HG03521 (cell line): Measurements from ENCODE around the gene MTPN.

ENCODE experiments used
- ATAC-seq: cut with Tn5 transposase; IDR thresholded peaks from one replicate; pipeline ENCODE4 v1.9.1; 2021; ENCODE audit warnings: mild to moderate bottlenecking, moderate library complexity; ENCODE audit not compliant: unreplicated experiment

The MTPN gene

DNA sequence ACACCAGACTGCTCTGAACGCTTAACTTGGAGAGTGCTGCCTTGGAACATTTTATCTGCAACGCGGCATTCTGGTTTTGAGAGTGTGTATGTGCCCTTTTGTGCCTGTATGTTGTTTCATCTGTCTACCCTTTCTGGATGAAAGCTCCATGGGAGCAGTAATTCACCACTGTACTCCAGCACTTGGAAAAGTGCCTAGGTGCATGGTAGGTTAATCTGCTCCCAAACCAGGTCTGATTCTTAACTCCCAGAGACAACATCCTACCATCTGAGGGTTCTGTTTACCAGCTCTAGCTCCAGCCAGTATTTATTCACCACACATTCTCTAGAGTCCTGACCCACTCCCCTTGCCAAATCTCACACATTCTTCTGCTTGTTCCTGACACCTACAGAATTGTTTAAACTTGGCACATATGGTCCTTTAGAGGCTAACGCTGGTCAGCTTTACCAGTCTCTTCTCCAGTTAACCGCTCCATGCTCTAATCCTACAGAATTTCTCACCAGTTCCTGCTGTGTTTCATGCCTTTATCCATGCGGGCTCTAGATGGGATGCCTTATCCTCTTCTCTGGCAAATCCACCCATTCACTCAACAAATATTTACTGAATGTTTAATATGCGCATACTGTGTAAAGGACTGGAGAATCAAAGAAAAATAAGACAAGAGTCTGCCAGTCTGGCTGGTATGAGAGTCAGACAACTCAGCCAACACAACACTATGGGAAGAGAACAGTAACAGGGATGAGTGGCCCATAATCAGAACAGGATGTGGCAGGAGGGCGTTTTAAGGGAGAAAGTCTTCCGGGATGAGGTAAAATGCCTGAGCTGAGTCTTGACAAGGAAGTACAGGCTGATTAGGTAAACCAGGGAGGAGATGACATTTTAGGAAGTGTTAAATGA is 46.3 kb downstream of the MTPN start:
- no peak for ATAC-seq

- no peak for ATAC-seq
Measured at GRCh38 chr7:135929722-135930141, 47.4 kb downstream of the MTPN start.

DNA sequence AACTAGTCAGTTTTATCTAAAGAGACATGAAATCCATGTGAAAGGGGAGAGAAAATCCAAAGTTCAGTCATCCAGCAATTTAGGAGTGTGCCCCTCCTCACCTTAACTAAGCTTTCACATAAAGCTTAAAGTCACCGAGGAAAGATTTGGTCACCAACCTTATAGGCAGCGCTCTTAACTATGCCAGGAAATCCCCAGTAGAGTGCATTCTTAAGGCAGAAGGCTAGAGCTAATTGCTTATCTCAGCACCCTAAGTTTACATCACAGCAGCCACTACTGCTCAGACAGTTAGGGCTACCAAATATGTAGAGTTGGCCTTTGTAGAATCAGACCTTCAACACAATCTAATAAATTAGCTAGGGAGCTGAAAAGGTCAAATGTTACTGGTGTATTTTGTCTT is 47.9 kb downstream of the MTPN start:
- ATAC-seq: no peak

GRCh38 chr7:135928136-135928535 is 49.0 kb downstream of the MTPN start:
- no peak for ATAC-seq

- ATAC-seq: no peak
Measured at GRCh38 chr7:135925210-135925609, 51.9 kb downstream of the MTPN start.

GRCh38 chr7:135924302-135924701 is 52.9 kb downstream of the MTPN start:
- ATAC-seq: no peak

DNA sequence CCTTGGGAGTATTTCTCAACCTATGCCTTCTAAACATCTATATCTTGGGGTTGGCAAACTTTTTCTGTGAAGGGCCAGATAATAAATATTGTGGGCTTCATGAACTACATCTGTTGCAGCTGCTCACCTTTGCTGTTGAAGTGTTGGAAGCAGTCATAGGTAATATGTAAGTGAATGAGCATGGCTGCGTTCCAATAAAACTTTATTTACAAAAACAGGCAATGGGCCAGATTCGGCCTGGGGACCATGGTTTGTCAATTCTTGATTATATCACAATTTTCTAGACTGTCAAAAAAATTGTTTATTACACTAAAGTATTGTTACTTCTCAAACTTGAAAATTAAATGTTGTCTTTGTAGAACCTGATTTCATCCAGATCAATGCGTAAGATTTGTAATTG is 54.9 kb downstream of the MTPN start:
- ATAC-seq: no peak

DNA sequence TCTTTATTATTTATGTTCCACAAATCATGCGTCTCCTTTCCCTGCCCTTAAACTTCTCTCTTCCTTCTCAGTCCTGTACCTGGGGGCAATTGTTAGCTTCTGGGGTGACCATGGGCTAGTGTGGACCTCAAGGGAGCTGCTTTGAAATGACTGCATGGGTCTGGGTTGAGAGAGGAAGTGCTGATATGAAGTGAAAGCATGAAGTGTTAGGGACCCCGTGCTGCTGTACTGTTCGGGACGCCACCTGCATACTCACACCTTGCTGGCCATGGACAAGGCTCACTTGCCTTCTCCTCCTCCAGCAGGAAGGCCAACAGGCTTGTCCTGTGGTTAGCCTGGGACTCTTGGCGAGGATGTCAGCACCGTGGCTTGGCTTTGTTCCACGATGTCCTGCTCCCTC is 56.7 kb downstream of the MTPN start:
- ATAC-seq: no peak

DNA sequence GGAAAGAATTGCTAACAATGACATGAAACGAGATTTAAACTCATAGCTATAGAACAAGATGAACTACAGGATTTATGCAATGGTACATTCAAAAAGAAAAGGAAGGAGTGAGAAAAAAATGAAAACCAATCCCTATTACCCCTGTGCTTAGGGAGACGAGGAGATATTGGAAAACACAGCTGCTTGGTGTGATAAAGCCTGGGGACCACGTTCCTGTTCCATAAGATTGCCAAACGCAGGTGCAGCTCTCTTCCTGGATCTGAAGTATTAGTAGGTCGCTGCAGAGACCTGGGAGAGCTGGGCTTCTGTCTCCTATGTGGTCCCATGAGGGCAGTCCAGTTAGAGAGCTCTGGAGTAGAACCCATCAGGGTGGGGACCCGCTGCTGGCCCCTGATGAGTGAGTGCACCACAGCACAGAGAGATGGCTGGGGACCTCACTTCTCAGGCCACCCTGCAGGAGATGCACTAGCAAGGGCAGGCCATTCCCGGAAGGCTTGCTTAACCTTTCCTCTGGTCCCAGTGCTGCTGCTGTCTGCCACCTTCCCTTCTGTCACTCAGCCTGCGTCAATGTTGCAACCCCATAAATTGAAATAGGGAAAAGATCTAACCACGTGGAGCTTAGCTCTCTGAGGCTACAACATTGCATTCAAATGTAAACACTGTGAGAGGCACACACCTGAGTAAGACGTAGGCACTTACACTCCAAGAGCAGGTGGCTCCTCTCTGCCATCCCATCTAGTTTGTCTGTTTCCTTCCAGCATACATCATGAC is 57.9 kb downstream of the MTPN start:
- ATAC-seq: no peak

- ATAC-seq: no peak
Measured at GRCh38 chr7:135918134-135918533, 59.0 kb downstream of the MTPN start.

DNA sequence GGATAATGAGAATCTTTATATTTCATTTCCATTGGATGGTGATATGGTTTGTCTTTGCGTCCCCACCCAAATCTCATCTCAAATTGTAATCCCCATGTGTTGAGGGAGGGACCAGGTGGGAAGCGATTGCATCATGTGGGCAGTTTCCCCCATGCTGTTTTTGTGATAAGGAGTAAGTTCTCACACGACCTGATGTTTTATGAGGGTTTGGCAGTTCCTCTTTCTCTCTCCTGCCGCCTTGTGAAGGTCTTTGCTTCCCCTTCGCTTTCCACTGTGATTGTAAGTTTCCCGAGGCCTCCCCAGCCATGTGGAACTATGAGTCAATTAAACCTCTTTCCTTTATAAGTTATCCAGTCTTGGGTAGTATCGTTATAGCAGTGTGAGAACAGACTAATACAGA is 59.4 kb downstream of the MTPN start:
- no peak for ATAC-seq

GRCh38 chr7:135914346-135914745 is 62.8 kb downstream of the MTPN start:
- ATAC-seq: no peak

GRCh38 chr7:135913404-135913803 is 63.8 kb downstream of the MTPN start:
- no peak for ATAC-seq

- ATAC-seq: no peak
Measured at GRCh38 chr7:135911099-135911498, 66.1 kb downstream of the MTPN start.

- ATAC-seq: no peak
Measured at GRCh38 chr7:135910393-135911036, 66.6 kb downstream of the MTPN start.

DNA sequence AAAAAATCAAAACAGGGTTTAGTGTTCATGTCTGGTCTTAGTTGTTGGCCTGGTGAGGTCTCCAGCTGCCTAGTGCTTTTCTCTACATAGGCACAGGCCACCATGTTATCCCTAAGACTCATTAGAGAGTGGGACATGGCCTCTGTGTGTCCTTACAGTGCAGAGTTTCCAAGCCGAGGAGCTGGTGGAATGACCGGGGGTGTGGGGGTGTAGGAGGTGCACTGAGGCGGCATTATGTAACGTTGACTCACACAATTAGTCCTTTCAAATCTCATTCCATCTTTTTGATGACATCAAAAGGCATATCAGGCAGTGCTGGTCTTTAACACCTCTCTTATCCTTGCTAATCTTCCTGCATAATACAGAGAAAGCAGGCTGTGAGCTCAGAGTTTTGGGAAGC is 71.3 kb downstream of the MTPN start:
- no peak for ATAC-seq

DNA sequence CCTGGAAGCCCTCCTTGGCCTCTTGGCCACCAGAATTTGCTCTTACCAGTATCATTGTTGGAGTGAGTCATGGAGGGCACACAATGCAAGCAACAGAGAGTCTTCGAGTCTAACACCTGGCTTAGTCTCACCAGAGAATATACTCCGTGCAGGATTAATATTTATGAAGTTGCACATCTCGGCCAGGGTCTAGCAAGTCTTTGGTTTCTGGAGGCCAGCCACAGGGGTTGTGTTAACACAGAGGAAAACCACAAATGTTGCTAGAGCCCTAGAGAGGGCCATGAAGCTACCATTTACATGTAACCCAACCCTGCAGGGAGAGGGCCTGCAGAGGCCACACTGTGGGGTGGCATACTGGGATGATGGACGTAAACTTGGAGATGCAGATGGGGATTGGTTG is 71.8 kb downstream of the MTPN start:
- ATAC-seq: no peak

- no peak for ATAC-seq
Measured at GRCh38 chr7:135904282-135904681, 72.9 kb downstream of the MTPN start.

- ATAC-seq: no peak
Measured at GRCh38 chr7:135901585-135902540, 75.3 kb downstream of the MTPN start.

DNA sequence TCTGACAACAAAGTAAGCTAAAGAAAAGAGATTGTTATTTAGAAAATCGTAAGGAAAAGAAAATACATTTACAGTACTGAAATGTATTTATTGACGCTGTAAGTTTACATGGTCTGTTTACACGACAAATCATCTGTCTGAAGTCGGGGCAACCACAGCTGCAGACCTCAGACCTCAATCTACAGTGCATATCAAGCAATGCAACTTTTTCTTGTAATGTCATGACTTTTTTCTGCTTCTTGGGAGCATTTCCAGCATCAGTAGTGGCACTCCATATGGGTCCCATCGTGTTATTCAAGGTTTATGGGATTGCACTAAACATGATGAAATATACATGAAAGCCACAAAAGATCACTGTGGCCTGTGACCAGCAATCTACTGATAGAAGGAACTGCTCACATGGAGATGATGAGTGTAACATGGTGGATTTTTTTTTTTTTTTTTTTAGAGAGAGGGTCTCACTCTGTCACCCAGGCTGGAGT is 77.1 kb downstream of the MTPN start:
- ATAC-seq: no peak
